Measurements from ENCODE around the gene NSUN6. TPM values are rescaled to one million over a fixed set of nuclear protein-coding genes. Genes with fewer than 3 reads are reported as not detected.

The NSUN6 gene
- total RNA-seq, 6 experiments from 2014 or later: 3.7 to 6.0 (median 5.3) TPM

DNA sequence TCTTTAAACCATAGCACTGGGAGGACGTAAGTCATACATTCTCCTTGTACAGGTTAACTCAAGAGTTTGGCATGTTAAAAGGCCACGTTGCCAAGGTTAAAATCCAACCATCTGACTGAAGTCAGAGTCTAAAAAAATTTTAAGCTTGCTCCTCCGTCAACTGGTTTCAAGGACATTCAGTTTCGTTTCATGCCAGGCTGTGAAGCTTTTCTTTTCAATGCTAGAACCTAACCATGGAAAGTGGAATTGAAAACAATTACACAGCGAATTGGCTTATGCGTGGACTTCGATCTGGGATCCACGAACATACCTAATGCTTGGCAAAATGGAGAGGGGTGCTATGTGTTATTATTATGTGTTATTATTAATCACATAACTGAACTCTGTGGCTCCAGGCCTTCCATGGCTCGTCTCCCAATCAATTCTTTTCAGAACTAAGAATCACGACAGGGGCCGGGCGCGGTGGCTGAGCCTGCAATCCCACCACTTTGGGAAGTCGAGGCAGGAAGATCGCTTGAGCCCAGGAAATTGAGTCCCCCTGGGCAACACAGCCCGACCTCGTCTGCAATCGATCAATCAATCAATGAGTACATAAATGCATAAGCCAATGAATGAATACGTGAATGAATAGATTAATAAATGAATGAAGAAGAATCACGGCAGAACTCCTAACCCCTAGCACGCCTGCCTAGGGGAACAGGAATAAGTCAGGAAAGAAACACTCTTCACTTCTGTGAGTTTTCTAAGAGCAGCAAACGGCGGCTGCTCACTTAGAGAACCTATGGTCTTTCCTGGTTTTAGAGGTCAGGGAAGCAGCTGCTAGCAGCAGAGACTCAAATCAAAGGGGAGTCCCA is 7.1 kb upstream of the NSUN6 start:
- H3K4me3 Mint-ChIP-seq: peak overlapping the region; percentile 100
- TF ChIP-seq, protein P1, sequence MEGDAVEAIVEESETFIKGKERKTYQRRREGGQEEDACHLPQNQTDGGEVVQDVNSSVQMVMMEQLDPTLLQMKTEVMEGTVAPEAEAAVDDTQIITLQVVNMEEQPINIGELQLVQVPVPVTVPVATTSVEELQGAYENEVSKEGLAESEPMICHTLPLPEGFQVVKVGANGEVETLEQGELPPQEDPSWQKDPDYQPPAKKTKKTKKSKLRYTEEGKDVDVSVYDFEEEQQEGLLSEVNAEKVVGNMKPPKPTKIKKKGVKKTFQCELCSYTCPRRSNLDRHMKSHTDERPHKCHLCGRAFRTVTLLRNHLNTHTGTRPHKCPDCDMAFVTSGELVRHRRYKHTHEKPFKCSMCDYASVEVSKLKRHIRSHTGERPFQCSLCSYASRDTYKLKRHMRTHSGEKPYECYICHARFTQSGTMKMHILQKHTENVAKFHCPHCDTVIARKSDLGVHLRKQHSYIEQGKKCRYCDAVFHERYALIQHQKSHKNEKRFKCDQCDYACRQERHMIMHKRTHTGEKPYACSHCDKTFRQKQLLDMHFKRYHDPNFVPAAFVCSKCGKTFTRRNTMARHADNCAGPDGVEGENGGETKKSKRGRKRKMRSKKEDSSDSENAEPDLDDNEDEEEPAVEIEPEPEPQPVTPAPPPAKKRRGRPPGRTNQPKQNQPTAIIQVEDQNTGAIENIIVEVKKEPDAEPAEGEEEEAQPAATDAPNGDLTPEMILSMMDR (IDR thresholded peaks at IDR 0.05): no peak
- peaks cover 15% of the 10 kb centered on the region for H3K36me3 Mint-ChIP-seq (ENCODE audit: low read depth)
- DNase-seq: peak; percentile 16
- peaks cover 5% of the 10 kb centered on the region; the same call in 1 of the 2 replicates for H3K27me3 Mint-ChIP-seq (ENCODE audit: insufficient read depth)
- no peaks in the 10 kb centered on the region for H3K9me3 Mint-ChIP-seq
- peak overlapping the region; percentile 100 for H3K27ac Mint-ChIP-seq
- H3K4me1 Mint-ChIP-seq (ENCODE audit: low read depth): peaks cover 30% of the 10 kb centered on the region

DNA sequence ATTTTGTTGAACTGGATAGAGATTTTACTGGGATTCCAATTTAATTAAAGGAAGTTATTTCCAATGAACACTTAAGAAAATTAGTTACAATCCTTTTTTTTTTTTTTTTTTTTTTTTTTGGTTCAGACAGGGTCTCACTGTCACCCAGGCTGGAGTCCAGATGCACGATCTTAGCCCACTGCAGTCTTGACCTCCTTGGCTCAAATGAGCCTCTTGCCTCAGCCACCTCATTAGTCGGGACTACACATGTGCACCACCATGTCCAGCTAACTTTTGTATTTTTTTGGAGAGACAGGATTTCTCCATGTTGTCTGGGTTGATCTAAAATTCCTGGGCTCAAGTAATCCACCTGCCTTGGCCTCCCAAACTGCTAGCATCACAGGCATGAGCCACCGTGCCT is 5.3 kb upstream of the NSUN6 start:
- Mint-ChIP-seq H3K9me3 (no peaks in the 10 kb centered on the region), H3K27me3 (ENCODE audit: insufficient read depth) (peaks cover 5% of the 10 kb centered on the region; the same call in 1 of the 2 replicates), H3K27ac (no peak overlapping the region), H3K4me1 (ENCODE audit: low read depth) (peaks cover 30% of the 10 kb centered on the region), H3K4me3 (no peak overlapping the region), H3K36me3 (ENCODE audit: low read depth) (peaks cover 14% of the 10 kb centered on the region)
- DNase-seq: no peak
- TF ChIP-seq, protein P1 (IDR thresholded peaks at IDR 0.05): no peak

DNA sequence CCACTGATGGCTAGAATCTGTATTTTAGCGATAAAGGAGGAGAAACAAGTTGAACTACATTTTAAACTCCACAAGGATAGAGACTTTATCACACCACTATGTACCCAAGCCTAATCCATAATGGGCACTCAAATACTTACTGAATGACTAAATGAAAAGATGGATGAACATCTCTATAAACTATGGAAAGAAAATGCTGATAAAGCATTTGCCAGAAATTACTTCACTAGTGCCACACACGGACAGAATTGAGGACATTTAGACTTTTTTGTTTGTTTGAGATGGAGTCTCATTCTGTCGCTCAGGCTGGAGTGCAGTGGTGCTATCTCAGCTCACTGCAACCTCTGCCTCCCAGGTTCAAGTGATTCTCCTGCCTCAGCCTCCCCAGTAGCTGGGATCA is 1.7 kb upstream of the NSUN6 start:
- H3K9me3 Mint-ChIP-seq: no peaks in the 10 kb centered on the region
- peaks cover 30% of the 10 kb centered on the region for H3K4me1 Mint-ChIP-seq (ENCODE audit: low read depth)
- H3K4me3 Mint-ChIP-seq: no peak overlapping the region
- H3K27me3 Mint-ChIP-seq (ENCODE audit: insufficient read depth): no peaks in the 10 kb centered on the region
- H3K27ac Mint-ChIP-seq: no peak overlapping the region
- no peaks in the 10 kb centered on the region for H3K36me3 Mint-ChIP-seq (ENCODE audit: low read depth)
- TF ChIP-seq, protein P1 (IDR thresholded peaks at IDR 0.05): no peak
- no peak for DNase-seq

DNA sequence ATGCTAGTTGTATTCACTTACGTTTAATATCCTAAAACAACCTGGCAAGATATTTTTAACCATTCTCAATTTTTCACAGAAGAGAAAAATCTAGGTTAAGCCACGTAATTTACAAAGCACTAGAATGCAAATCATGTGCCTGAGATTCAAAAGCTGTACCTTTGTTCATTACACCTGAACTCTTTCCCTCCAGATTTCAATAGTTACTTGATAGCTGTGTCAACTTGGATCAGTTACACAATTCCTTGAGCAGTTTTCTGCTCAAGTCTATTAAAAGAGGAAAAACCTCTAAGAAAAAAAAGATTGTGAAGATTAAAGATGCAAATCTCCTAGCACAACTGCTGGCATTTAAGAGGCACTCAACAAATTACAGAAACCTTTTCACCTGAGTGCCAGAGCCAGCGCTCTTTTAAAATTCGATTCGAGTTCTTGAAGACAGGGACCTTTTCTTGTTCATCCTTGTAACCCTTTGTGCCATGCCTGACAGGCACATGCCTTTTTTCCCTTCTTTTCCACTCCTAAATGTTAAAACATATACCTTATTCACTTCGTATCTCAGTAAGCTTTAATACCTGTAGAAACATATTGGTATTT is 886 bp downstream of the NSUN6 start:
- Mint-ChIP-seq H3K36me3 (ENCODE audit: low read depth) (no peaks in the 10 kb centered on the region), H3K27ac (peak overlapping the region; percentile 96), H3K4me1 (ENCODE audit: low read depth) (peaks cover 27% of the 10 kb centered on the region), H3K27me3 (ENCODE audit: insufficient read depth) (no peaks in the 10 kb centered on the region), H3K4me3 (peak overlapping the region; percentile 99), H3K9me3 (no peaks in the 10 kb centered on the region)
- no peak for DNase-seq
- TF ChIP-seq, protein P1 (IDR thresholded peaks at IDR 0.05): no peak

DNA sequence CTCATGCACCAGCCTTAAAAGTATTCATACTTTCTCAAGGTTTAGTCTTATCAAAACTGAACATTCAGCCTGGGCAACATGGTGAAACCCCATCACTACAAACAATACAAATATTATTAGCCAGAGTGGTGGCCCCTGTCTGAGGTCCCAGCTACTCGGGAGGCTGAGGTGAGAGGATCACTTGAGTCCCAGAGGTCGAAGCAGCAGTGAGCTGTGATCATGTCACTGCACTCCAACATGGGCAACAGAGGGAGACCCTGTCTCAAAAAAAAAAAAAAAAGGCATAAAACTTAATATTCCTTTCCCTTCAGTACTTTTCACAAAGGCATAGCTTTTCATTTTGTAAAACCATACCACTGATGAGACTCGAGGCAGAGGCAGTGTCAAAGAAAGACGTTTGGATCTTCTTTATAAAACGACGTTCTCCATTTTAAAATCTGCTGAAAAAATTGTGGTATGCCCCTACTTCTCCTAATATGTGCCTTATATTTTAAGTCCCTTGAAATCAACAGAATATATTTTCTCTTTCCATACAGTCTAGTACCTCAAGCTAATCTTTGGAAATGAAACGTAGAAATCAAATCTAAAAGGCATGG is 1.9 kb downstream of the NSUN6 start:
- Mint-ChIP-seq H3K4me3 (peak overlapping the region; percentile 99), H3K27ac (peak overlapping the region; percentile 96; the same call in 1 of the 2 replicates), H3K36me3 (ENCODE audit: low read depth) (no peaks in the 10 kb centered on the region), H3K9me3 (no peaks in the 10 kb centered on the region), H3K4me1 (ENCODE audit: low read depth) (peaks cover 27% of the 10 kb centered on the region), H3K27me3 (ENCODE audit: insufficient read depth) (no peaks in the 10 kb centered on the region)
- TF ChIP-seq, protein P1 (IDR thresholded peaks at IDR 0.05): no peak
- no peak for DNase-seq

All from HFFc6 (cell line).